Colon (tissue), 2 donors: Measurements from ENCODE around the gene ACHE.

Experiments
- FAIRE-seq: peaks from 2 replicates; lab custom pipeline; 2012; peaks lifted over from hg19 to GRCh38; lab: Jason Lieb, UNC
- donor health status: control.
- donor health status: control.

Gene ACHE

GRCh38 chr7:100896732-100897608 is 1.3 kb upstream of the ACHE start:
- FAIRE-seq = no peak

- FAIRE-seq = no peak
Observed at GRCh38 chr7:100895956-100896731, 456 bp upstream of the ACHE start.

GRCh38 chr7:100894860-100895700 is 608 bp downstream of the ACHE start:
- FAIRE-seq = no peak

GRCh38 chr7:100893910-100894721 is 1.6 kb downstream of the ACHE start:
- FAIRE-seq = no peak

GRCh38 chr7:100893318-100893895 is 2.3 kb downstream of the ACHE start:
- FAIRE-seq = no peak

- FAIRE-seq = no peak
Observed at GRCh38 chr7:100892364-100893317, 3.0 kb downstream of the ACHE start.

GRCh38 chr7:100891568-100892247 is 4.0 kb downstream of the ACHE start:
- FAIRE-seq = no peak

GRCh38 chr7:100890653-100891567 is 4.8 kb downstream of the ACHE start:
- FAIRE-seq = no peak

GRCh38 chr7:100888988-100889750 is 6.5 kb downstream of the ACHE start, which contains the start of gene UFSP1:
UFSP1 (minus strand) TSS chr7:100889715; CDS start chr7:100889271, 444 bp downstream.
- FAIRE-seq = no peak

GRCh38 chr7:100888291-100888987 is 7.2 kb downstream of the ACHE start:
- no peak for FAIRE-seq

GRCh38 chr7:100887516-100888290 is 8.0 kb downstream of the ACHE start:
- no peak for FAIRE-seq

GRCh38 chr7:100886936-100887515 is 8.7 kb downstream of the ACHE start:
- no peak for FAIRE-seq

GRCh38 chr7:100886142-100886935 is 9.3 kb downstream of the ACHE start:
- no peak for FAIRE-seq

- no peak for FAIRE-seq
Observed at GRCh38 chr7:100885440-100886141, 10.1 kb downstream of the ACHE start.
